HepG2 (cell line): Measurements from ENCODE around the gene TPD52L2. TPM values are rescaled to one million over a fixed set of nuclear protein-coding genes. Genes with fewer than 3 reads are reported as not detected.
A peak's percentile ranks its signal among the peaks of the same experiment; 100 is the strongest.

Experiments
- FUBP1 ChIP-seq: sonication (generic); formaldehyde crosslinking; IDR thresholded peaks from 2 replicates; pipeline ENCODE4 v1.5.1; 2020; ENCODE audit warnings: missing genetic modification reagents, mild to moderate bottlenecking, borderline replicate concordance
- GATAD2A ChIP-seq: IDR thresholded peaks from 2 replicates; pipeline ENCODE4 v1.6.1; 2016
- HOXA7 ChIP-seq: sonication (generic); formaldehyde crosslinking; IDR thresholded peaks from 2 replicates; pipeline ENCODE4 v1.8.1; 2022; ENCODE audit warnings: mild to moderate bottlenecking, missing genetic modification reagents, moderate library complexity
- KDM3A ChIP-seq: IDR thresholded peaks from 2 replicates; pipeline ENCODE4 v1.6.1; 2018; ENCODE audit warnings: low read depth, missing compliant biosample characterization
- MEF2D ChIP-seq: sonication (generic); formaldehyde crosslinking; IDR thresholded peaks from 2 replicates; pipeline ENCODE4 v1.5.1; 2020; ENCODE audit warnings: mild to moderate bottlenecking, missing genetic modification reagents
- RBM39 ChIP-seq: fragments of 200-400 bp; formaldehyde crosslinking; IDR thresholded peaks from one replicate; pipeline ENCODE4 v1.6.1; 2018; ENCODE audit warnings: antibody characterized with exemption, mild to moderate bottlenecking, low read depth, low read length; ENCODE audit not compliant: poor library complexity, severe bottlenecking
- U2AF2 ChIP-seq: fragments of 200-400 bp; formaldehyde crosslinking; IDR thresholded peaks from 2 replicates; pipeline ENCODE4 v1.6.1; 2017; ENCODE audit warnings: low read depth, mild to moderate bottlenecking, low read length
- ZFX ChIP-seq: sonication (generic); formaldehyde crosslinking; IDR thresholded peaks from 2 replicates; pipeline ENCODE4 v1.4.0; 2020; ENCODE audit warnings: mild to moderate bottlenecking, low read depth, missing genetic modification reagents, moderate library complexity
- ZNF253 ChIP-seq: sonication (generic); formaldehyde crosslinking; IDR thresholded peaks from 2 replicates; pipeline ENCODE4 v1.8.0; 2022; ENCODE audit warnings: mild to moderate bottlenecking, missing genetic modification reagents, borderline replicate concordance
- ZNF414 ChIP-seq: sonication (generic); formaldehyde crosslinking; IDR thresholded peaks from 2 replicates; pipeline ENCODE4 v1.5.0; 2020; ENCODE audit warnings: missing genetic modification reagents
- ZNF44 ChIP-seq: sonication (generic); formaldehyde crosslinking; IDR thresholded peaks from 2 replicates; pipeline ENCODE4 v1.5.1; 2020; ENCODE audit warnings: mild to moderate bottlenecking, missing genetic modification reagents
- polyA plus RNA-seq, 8 experiments: library from polyadenylated mRNA; depleted of rRNA in 3 of 8; stranded (reverse) in 7 of 8; unstranded in 1 of 8; fragments of >200 nt; fragmentation: Illumina TruSeq in 4 of 8; extraction: Trizol in 4 of 8; gene quantifications; 2 replicates each; pipeline versions ENCODE4 v1.2.1 to v1.2.3, GENCODE V29; 2011 to 2016; ENCODE audit warnings: low read depth in 4 of 8, missing spikeins in 1 of 8, mixed read lengths in 1 of 8; ENCODE audit not compliant: insufficient read depth in 1 of 8
- total RNA-seq, 5 experiments: library from RNA; depleted of rRNA; stranded (reverse); fragments of >200 nt; fragmentation: Illumina TruSeq; extraction: Trizol; gene quantifications; 2 replicates each; pipeline ENCODE4 v1.2.3, GENCODE V29; 2016; ENCODE audit warnings: low read depth in 1 of 5
- TF ChIP-seq, protein P1 (sequence below): sonication (generic); formaldehyde crosslinking; conservative IDR thresholded peaks from 2 replicates; pipeline ENCODE4 v1.4.0; 2020; ENCODE audit warnings: missing genetic modification reagents
- TF ChIP-seq, protein P2 (sequence below): sonication (generic); formaldehyde crosslinking; IDR thresholded peaks from 2 replicates; pipeline ENCODE4 v1.5.1; 2020; ENCODE audit warnings: mild to moderate bottlenecking, missing genetic modification reagents, moderate library complexity
- TF ChIP-seq, protein P3 (sequence below): sonication (generic); formaldehyde crosslinking; IDR thresholded peaks from 2 replicates; pipeline ENCODE4 v1.5.0; 2020; ENCODE audit warnings: mild to moderate bottlenecking, missing genetic modification reagents, moderate library complexity
- TF ChIP-seq, protein P4 (sequence below): sonication (generic); formaldehyde crosslinking; IDR thresholded peaks from 2 replicates; pipeline ENCODE4 v1.8.0; 2022; ENCODE audit warnings: mild to moderate bottlenecking, missing genetic modification reagents

TPD52L2 gene
- total and polyA plus RNA-seq, 2 of the 13 experiments (the other 11 are each of a cell fraction or from before 2014, with no cell fraction given), result 156 to 184 TPM

DNA sequence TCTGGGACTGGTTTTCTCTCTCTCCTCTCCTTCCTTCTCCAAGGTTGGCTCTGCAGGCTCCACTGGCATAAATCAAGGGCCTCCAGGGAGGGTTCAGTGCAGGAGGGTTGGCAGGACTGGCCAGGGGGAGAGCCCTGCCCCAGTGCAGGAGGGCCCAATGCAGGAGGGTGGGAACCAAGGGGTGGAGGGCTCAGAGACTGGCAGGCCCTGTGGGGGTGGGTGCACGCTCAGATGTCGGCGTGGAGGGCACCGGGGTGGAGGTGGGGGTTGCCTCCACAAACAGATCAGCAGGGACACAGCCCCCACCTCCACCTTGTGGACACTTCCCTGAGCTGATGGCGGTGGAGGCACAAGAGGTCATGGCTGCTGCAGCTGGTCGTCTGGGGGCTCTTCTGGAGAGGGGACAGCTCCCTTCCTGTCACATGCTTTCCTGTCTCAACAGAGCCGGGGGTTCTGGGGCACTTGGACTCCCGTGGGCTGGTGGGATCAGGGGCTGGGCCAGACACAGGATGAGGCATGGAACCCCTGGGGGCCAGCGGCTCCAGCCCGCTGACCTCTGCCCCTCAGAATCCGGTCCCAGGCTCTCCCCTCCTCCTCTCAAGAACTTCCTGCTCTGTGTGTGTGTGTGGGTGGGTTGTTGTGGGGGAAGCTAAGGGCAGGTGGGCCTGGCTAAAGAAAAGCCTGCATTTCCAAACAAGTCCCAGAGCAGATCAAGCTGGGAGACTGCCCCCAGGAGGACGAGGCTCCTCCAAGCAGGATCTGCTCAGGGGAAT lies 6.5 kb upstream of the TPD52L2 start (continued):
- TF ChIP-seq, protein P1, sequence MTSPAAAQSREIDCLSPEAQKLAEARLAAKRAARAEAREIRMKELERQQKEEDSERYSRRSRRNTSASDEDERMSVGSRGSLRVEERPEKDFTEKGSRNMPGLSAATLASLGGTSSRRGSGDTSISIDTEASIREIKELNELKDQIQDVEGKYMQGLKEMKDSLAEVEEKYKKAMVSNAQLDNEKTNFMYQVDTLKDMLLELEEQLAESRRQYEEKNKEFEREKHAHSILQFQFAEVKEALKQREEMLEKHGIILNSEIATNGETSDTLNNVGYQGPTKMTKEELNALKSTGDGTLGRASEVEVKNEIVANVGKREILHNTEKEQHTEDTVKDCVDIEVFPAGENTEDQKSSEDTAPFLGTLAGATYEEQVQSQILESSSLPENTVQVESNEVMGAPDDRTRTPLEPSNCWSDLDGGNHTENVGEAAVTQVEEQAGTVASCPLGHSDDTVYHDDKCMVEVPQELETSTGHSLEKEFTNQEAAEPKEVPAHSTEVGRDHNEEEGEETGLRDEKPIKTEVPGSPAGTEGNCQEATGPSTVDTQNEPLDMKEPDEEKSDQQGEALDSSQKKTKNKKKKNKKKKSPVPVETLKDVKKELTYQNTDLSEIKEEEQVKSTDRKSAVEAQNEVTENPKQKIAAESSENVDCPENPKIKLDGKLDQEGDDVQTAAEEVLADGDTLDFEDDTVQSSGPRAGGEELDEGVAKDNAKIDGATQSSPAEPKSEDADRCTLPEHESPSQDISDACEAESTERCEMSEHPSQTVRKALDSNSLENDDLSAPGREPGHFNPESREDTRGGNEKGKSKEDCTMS (CRISPR knock-in tag), result no peak
- TF ChIP-seq ZNF253 (no peak; the same call in 1 of the 2 replicates), U2AF2 (peak; percentile 21; the same call in 1 of the 2 replicates), GATAD2A (CRISPR knock-in tag) (peak; percentile 45; the same call in 1 of the 2 replicates), MEF2D (CRISPR knock-in tag) (peak; percentile 78), ZFX (CRISPR knock-in tag) (peak; percentile 25), ZNF44 (CRISPR knock-in tag) (no peak), RBM39 (no peak), KDM3A (CRISPR knock-in tag) (peak; percentile 70; the same call in 1 of the 2 replicates), ZNF414 (CRISPR knock-in tag) (peak; percentile 63; the same call in 1 of the 2 replicates), HOXA7 (no peak), FUBP1 (CRISPR knock-in tag) (peak; percentile 27; the same call in 1 of the 2 replicates)
- TF ChIP-seq, protein P2, sequence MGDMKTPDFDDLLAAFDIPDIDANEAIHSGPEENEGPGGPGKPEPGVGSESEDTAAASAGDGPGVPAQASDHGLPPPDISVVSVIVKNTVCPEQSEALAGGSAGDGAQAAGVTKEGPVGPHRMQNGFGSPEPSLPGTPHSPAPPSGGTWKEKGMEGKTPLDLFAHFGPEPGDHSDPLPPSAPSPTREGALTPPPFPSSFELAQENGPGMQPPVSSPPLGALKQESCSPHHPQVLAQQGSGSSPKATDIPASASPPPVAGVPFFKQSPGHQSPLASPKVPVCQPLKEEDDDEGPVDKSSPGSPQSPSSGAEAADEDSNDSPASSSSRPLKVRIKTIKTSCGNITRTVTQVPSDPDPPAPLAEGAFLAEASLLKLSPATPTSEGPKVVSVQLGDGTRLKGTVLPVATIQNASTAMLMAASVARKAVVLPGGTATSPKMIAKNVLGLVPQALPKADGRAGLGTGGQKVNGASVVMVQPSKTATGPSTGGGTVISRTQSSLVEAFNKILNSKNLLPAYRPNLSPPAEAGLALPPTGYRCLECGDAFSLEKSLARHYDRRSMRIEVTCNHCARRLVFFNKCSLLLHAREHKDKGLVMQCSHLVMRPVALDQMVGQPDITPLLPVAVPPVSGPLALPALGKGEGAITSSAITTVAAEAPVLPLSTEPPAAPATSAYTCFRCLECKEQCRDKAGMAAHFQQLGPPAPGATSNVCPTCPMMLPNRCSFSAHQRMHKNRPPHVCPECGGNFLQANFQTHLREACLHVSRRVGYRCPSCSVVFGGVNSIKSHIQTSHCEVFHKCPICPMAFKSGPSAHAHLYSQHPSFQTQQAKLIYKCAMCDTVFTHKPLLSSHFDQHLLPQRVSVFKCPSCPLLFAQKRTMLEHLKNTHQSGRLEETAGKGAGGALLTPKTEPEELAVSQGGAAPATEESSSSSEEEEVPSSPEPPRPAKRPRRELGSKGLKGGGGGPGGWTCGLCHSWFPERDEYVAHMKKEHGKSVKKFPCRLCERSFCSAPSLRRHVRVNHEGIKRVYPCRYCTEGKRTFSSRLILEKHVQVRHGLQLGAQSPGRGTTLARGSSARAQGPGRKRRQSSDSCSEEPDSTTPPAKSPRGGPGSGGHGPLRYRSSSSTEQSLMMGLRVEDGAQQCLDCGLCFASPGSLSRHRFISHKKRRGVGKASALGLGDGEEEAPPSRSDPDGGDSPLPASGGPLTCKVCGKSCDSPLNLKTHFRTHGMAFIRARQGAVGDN (CRISPR knock-in tag), result peak; percentile 92
- TF ChIP-seq, protein P3, sequence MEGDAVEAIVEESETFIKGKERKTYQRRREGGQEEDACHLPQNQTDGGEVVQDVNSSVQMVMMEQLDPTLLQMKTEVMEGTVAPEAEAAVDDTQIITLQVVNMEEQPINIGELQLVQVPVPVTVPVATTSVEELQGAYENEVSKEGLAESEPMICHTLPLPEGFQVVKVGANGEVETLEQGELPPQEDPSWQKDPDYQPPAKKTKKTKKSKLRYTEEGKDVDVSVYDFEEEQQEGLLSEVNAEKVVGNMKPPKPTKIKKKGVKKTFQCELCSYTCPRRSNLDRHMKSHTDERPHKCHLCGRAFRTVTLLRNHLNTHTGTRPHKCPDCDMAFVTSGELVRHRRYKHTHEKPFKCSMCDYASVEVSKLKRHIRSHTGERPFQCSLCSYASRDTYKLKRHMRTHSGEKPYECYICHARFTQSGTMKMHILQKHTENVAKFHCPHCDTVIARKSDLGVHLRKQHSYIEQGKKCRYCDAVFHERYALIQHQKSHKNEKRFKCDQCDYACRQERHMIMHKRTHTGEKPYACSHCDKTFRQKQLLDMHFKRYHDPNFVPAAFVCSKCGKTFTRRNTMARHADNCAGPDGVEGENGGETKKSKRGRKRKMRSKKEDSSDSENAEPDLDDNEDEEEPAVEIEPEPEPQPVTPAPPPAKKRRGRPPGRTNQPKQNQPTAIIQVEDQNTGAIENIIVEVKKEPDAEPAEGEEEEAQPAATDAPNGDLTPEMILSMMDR (CRISPR knock-in tag), result peak; percentile 73
- TF ChIP-seq, protein P4, sequence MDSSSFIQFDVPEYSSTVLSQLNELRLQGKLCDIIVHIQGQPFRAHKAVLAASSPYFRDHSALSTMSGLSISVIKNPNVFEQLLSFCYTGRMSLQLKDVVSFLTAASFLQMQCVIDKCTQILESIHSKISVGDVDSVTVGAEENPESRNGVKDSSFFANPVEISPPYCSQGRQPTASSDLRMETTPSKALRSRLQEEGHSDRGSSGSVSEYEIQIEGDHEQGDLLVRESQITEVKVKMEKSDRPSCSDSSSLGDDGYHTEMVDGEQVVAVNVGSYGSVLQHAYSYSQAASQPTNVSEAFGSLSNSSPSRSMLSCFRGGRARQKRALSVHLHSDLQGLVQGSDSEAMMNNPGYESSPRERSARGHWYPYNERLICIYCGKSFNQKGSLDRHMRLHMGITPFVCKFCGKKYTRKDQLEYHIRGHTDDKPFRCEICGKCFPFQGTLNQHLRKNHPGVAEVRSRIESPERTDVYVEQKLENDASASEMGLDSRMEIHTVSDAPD (CRISPR knock-in tag), result 0 out of 2 replicates have a peak, but pooled peaks have one; percentile 17
